Measurements from ENCODE around the gene CPXM1. TPM values are rescaled to one million over a fixed set of nuclear protein-coding genes. Genes with fewer than 3 reads are reported as not detected.
A peak's percentile ranks its signal among the peaks of the same experiment; 100 is the strongest.
"Not testable (repeated sequence)": the region's sequence is repeated elsewhere in the genome, so short reads cannot be mapped to it uniquely, and the experiment has no call there.

CPXM1 gene
- total RNA-seq, 1 experiment from 2014 or later: 1.2 TPM

- Histone ChIP-seq H3K9me3 (no peaks in the 10 kb centered on the region), H3K36me3 (no peaks in the 10 kb centered on the region), H3K4me3 (no peak overlapping the region), H3K27me3 (peaks cover 2% of the 10 kb centered on the region; the same call in 1 of the 2 replicates)
- DNase-seq: no peak
Measured at GRCh38 chr20:2809690-2810089, 9.3 kb upstream of the CPXM1 start.

DNA sequence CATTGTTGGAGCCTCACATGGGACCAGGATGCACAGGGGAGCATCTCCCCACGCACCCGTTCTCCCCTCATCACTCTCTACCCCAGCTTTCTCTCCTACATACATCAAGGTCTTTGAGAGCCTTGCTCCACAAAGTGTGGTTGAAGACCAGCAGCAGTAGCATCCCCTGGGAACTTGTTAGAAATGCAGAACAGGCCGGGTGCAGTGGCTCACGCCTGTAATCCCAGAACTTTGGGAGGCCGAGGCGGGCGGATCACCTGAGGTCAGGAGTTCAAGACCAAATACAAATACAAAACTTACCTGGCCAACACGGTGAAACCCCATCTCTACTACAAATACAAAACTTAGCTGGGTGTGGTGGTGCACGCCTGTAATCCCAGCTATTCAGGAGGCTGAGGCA is 7.5 kb upstream of the CPXM1 start:
- not testable (repeated sequence) for H3K9me3 ChIP-seq, DNase-seq, H3K36me3 ChIP-seq, H3K4me3 ChIP-seq, H3K27me3 ChIP-seq

DNA sequence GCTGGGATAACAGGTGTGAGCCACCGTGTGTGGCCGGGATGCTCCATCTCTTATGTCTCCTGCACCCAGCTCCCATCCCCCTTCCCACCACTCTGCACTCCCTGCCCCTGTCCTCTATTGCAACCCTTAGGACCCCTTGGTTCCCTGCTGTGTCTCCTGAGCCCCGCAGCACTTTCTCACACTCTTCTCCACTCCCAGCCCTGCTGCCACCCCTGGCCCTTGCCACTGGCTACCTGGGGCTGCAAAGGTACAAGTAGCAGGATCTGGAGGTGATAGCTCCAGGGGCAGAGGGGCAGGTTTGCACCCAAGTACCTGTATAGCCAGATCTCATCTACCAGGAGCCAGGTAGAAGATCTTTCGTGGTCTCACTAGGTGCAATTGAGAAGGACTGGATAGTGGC is 6.6 kb upstream of the CPXM1 start:
- DNase-seq: no peak
- no peaks in the 10 kb centered on the region for H3K36me3 ChIP-seq
- H3K4me3 ChIP-seq: no peak overlapping the region
- H3K27me3 ChIP-seq: peaks cover 2% of the 10 kb centered on the region; the same call in 1 of the 2 replicates
- no peaks in the 10 kb centered on the region for H3K9me3 ChIP-seq

- Histone ChIP-seq H3K4me3 (no peak overlapping the region), H3K9me3 (no peaks in the 10 kb centered on the region), H3K36me3 (no peaks in the 10 kb centered on the region), H3K27me3 (peaks cover 2% of the 10 kb centered on the region; the same call in 1 of the 2 replicates)
- no peak for DNase-seq
Measured at GRCh38 chr20:2806351-2806701, 5.9 kb upstream of the CPXM1 start.

GRCh38 chr20:2805689-2806350 is 5.4 kb upstream of the CPXM1 start:
- no peak overlapping the region for H3K4me3 ChIP-seq
- no peaks in the 10 kb centered on the region for H3K36me3 ChIP-seq
- H3K9me3 ChIP-seq: no peaks in the 10 kb centered on the region
- H3K27me3 ChIP-seq: peaks cover 6% of the 10 kb centered on the region
- DNase-seq: no peak

DNA sequence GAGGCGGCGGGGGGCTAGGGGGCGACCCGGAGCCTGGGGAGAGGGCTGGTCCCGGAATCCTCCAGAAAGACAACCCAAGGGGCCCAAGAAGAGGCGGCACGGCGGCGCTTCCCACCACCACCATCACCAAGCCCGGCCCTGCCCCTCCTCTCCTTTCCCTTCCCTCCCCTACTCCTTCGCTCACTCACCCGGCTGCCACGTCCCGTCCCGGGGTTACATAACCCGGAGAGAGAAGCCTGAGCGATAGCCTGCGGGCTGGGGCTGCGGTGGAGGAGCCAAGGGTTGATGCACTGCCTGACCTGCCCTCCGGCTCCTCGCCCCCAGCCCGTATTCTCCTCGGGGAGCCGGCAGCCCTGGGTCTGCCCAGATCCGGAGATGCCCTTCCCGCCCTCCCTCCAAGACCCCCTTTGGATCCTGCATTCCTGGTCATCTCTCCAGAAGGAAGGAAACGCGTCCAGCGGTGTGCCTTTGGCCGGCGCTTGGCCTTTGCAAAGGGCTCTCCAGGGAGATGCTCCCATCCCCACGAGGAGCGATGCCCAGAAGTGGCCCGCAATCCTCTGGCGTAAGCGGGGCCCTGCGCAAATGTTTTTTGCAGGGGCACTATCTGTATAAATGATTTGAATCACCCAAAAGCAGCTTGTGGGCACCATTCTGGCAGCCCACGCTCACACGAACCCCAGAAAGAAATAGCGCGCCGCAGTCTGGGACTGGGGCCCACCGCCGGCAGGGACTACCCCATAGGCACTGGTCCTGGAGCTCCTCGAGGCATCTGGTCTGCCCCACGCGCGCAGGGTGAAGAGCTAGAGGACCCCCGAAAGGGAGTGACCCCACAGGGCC is 4.6 kb upstream of the CPXM1 start:
- Histone ChIP-seq H3K4me3 (no peak overlapping the region), H3K9me3 (no peaks in the 10 kb centered on the region), H3K36me3 (no peaks in the 10 kb centered on the region), H3K27me3 (peaks cover 9% of the 10 kb centered on the region)
- no peak for DNase-seq

- peaks cover 9% of the 10 kb centered on the region for H3K27me3 ChIP-seq
- no peak overlapping the region for H3K4me3 ChIP-seq
- no peaks in the 10 kb centered on the region for H3K36me3 ChIP-seq
- H3K9me3 ChIP-seq: no peaks in the 10 kb centered on the region
- no peak for DNase-seq
Measured at GRCh38 chr20:2804041-2804828, 3.8 kb upstream of the CPXM1 start.

DNA sequence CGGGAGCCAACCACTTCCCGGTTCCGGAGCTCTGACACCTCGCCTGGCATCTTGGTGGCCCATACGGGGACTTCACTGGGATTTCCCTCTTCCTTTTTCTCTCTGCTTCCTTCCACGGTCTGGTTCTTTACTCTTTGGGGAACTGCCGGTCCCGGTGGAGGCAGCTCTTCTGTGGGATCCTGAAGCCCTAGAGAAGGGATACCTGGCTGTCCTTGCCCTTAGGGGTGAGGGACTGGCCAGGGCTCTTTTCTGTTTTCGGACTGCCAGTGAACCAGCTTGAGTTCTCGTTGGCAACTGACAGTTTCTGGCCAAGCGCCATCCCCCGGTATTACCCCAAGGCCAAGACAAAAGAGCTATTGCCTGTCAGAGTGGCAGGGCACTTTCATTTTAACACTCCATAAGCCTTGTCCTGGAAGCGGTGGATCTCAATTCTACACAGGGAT is 880 bp upstream of the CPXM1 start:
- H3K27me3 ChIP-seq: peaks cover 9% of the 10 kb centered on the region
- no peaks in the 10 kb centered on the region for H3K36me3 ChIP-seq
- H3K9me3 ChIP-seq: no peaks in the 10 kb centered on the region
- no peak for DNase-seq
- no peak overlapping the region for H3K4me3 ChIP-seq

DNA sequence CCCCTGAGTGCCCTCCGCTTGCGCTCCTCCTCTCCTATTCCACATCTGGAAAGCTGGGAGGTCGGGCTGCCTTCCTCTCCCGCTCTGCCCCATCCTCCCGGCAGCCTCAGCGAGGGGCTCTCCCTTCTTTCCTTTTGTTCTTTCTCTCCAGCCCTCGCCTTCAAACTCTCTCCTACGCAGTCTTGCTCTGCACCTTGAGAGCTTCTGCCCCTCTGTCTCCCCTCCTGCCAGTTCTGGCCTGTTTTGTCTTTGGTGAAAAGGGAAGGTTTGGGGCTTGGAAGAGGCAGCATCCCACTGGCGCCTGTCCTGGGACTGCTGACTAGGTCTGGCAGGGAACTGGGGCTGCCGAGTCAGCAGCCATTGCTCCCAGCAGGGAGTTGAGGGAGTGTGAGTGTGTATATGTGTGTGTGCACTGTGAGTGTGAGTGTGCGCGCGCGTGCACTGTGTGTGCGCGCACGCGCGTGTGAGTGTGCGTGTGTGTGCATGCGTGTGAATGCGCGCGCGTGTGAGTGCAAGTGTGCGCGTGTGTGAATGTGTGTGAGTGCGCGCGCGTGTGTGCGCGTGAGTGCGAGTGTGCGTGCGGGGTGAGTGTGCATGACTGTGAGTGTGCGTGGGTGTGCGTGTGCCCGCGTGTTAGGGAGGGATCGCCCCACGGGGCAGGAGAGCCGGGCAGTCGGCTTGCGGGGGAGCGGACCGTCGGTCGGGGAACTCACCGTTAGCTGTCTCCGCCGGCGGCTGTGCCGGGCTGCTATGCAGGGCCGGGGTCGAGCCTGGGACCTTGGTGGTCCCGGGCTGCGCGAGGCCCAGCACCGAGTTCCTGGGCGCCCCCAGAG is 523 bp downstream of the CPXM1 start:
- Histone ChIP-seq H3K36me3 (no peaks in the 10 kb centered on the region), H3K9me3 (no peaks in the 10 kb centered on the region), H3K4me3 (peak overlapping the region; percentile 32), H3K27me3 (peaks cover 8% of the 10 kb centered on the region)
- peak; percentile 44 for DNase-seq

DNA sequence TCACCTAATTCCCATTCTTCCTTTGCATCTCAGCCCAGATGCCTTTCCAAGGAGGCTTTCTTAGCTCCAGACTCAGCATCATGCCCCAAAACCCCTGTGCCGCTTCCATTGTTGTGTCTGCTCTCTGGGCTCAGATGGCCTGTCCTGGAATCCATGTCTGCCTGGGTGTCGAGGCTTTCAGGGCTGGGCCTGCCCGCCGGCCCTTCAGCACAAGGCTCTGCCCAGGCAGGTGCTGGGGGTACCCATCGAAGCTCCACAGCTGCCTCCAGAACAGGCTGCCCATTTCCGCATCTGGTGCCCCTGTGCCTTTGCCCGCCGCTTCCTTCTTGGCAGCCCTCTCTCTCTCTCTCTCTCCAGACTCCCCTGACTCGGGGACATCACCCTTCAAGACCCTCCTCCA is 1.2 kb downstream of the CPXM1 start:
- Histone ChIP-seq H3K4me3 (no peak overlapping the region), H3K36me3 (no peaks in the 10 kb centered on the region), H3K9me3 (no peaks in the 10 kb centered on the region), H3K27me3 (peaks cover 7% of the 10 kb centered on the region)
- no peak for DNase-seq

DNA sequence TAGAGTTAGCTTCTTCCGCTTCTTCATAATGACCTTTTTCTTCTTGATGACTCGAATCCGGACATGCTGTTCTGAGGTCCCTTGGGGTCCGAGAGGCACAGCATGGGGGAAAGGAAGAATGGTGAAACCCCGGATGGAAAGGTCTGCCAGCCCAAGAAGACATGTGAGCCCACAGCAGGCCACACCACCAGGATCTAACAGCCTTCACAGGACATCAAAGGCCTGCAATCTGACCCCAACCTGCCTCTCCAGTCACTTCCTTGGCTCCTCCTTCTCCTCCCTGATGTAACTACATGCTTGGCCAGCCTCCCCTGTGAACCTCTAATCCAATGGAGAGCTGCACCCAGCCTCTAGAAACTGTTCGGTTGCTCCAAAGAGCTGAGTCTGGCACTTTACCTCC is 1.6 kb downstream of the CPXM1 start:
- DNase-seq: no peak
- Histone ChIP-seq H3K9me3 (no peaks in the 10 kb centered on the region), H3K36me3 (no peaks in the 10 kb centered on the region), H3K27me3 (peaks cover 8% of the 10 kb centered on the region), H3K4me3 (no peak overlapping the region)

DNA sequence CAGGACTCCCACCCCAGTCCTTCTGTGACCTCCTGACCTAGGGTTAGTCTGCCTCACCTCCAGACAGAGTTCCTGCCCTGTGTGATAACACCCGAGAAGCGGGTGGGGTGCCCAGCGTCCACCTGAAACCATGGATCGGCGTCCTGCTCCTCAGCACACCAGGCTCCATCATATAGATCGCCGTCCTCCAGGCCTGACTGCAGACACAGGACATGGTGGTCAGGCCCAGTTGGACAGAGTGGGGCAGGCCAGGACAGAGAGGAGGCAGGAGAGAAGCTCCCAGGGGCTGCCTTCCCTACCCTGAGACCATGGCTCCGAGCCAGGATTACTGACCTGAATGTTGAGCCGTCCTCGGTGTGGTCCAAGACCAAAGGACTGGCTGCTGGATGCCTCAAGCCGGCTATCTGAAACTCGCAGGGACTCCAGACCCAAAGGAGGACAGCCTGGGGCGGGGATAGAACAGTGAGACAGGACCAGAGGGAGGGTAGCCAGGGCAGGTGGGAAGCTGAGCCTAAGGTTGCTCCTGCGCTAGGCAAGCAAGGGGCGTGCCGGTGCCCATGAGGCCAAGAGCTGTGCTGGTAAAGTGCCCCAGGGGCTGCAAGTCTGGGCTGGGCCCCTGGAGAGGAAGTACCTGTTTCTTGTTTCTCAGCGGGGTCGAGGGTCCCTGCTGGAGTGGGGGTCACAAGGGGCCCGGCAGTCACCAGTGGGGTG is 2.2 kb downstream of the CPXM1 start:
- peaks cover 9% of the 10 kb centered on the region for H3K27me3 ChIP-seq
- H3K4me3 ChIP-seq: no peak overlapping the region
- no peak for DNase-seq

DNA sequence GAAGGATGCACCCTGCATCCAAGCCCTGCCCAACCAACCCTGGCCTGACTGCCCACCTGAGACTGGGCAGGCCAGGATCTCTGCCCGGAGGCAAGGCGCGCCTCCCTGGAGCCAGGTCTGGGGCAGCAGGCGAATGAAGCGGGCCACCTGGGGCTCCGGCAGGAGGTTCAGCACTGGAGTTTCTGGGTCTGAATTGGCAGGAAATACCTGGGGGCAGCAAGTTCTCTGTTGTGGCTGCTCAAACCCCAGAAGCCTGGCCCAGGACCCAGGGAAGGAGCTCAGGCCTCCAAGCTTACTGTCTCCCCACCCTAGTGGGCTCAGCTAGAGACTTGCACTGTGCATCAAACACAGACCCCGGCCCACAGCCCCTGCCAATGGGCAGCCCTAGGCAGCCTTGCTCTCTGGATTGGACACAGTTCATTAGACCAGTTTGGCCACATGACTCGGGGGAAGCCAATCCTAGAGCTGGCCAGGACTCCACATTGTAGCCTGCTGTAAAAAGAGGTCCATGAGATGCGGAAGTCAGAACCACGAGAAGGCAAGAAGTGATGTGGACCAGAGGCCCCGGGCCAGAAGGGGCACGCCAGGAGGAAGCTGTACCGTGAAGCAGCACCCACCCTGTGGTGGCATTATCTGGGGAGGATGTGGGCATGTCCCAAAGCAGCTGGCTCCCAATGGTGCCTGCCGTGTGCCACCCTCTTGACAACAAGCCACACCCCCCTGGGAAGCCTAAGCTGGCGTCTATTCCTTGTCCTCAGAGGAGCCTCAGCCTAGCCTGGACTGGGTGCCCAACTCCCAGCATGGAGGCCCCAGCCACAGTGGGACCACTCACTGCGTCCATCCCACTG is 3.1 kb downstream of the CPXM1 start:
- Histone ChIP-seq H3K36me3 (no peaks in the 10 kb centered on the region), H3K9me3 (no peaks in the 10 kb centered on the region), H3K27me3 (peaks cover 9% of the 10 kb centered on the region), H3K4me3 (no peak overlapping the region)
- DNase-seq: no peak

More for the DNA sequence above, 2.2 kb downstream of the CPXM1 start:
- Histone ChIP-seq H3K36me3 (no peaks in the 10 kb centered on the region), H3K9me3 (no peaks in the 10 kb centered on the region)

DNA sequence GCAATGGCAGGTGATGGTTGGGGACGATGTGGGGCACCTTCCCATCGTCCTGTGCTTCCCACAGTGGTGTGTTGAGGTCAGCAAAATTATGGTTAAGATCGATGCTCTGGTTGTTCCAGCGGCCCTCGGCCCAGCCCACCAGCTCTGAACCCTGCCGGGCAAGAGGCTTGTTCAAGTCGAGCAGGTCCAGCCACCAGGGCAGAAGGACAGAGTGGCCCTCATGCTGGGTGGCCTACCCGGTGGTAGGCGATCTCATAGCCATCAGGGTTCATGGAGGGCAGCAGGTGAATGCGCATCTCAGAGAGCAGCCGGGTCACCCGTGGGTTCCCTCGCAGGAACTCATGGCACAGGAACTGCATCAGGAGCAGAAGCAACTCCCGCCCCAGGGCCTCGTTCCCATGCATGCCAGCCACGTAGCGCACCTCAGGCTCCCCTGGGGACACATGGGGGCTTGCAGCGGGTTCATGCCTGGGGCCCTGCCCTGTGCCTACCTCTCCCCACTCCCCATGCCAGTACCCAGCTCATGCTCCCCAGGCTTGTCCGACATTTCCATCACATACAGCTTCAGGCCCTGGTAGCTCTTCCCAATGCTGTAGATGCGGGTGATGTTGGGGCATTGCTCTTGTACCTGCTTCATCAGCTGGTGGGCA is 4.3 kb downstream of the CPXM1 start:
- peaks cover 8% of the 10 kb centered on the region for H3K27me3 ChIP-seq
- H3K9me3 ChIP-seq: no peaks in the 10 kb centered on the region
- DNase-seq: no peak
- no peak overlapping the region for H3K4me3 ChIP-seq
- H3K36me3 ChIP-seq: no peaks in the 10 kb centered on the region

DNA sequence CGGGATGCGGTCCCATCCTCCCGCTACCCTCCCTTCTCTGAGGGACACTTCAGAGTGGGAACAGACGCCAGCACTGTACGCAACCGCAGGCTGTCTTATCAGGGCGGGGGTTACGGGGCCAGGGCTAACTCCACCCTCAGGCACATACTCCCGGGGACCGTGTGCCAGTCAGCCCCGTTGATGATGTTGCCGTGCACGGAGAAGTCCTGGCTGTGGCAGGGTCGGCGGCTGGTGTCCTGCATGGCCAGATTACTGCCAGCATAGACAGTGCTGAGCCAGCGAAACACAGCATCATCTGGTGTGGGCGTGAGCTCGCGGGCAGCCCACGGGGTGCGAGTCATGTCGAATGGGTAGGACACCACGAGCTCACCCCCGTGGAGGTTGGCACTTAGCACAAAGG is 5.0 kb downstream of the CPXM1 start:
- no peak for DNase-seq
- Histone ChIP-seq H3K36me3 (no peaks in the 10 kb centered on the region), H3K9me3 (no peaks in the 10 kb centered on the region), H3K27me3 (peaks cover 2% of the 10 kb centered on the region; the same call in 1 of the 2 replicates), H3K4me3 (no peak overlapping the region)
